Smooth muscle cell (in vitro differentiated cells): ENCODE results near the gene ANKRD17. TPM values are rescaled to one million over a fixed set of nuclear protein-coding genes. Genes with fewer than 3 reads are reported as not detected.

Experiments used
- DNase-seq: peaks from one replicate; lab custom pipeline; 2025; ENCODE audit not compliant: unreplicated experiment; lab: John Stamatoyannopoulos, UW
- H2AFZ ChIP-seq: fragments of 200-600 bp; sonication (generic); 2 replicates; pipeline ENCODE4 v1.6.0; 2016; ENCODE audit warnings: antibody characterized with exemption, low read depth, mild to moderate bottlenecking
- H3F3A ChIP-seq: fragments of 200-600 bp; sonication (generic); 2 replicates; pipeline ENCODE4 v1.6.0; 2017; ENCODE audit warnings: antibody characterized with exemption, low read depth
- H3K27ac ChIP-seq: fragments of 200-600 bp; sonication (generic); 2 replicates; pipeline ENCODE4 v1.5.1; 2016; ENCODE audit warnings: low read depth, mild to moderate bottlenecking
- H3K27me3 ChIP-seq: fragments of 200-600 bp; sonication (generic); 2 replicates; pipeline ENCODE4 v1.6.1; 2016; ENCODE audit warnings: low read depth, mild to moderate bottlenecking
- H3K36me3 ChIP-seq: fragments of 200-600 bp; sonication (generic); 2 replicates; pipeline ENCODE4 v1.5.1; 2016; ENCODE audit warnings: low read depth
- H3K4me1 ChIP-seq: fragments of 200-600 bp; sonication (generic); 2 replicates; pipeline ENCODE4 v1.5.1; 2016; ENCODE audit warnings: low read depth
- H3K4me2 ChIP-seq: fragments of 200-600 bp; sonication (generic); 2 replicates; pipeline ENCODE4 v1.6.0; 2016; ENCODE audit warnings: mild to moderate bottlenecking
- H3K4me3 ChIP-seq: fragments of 200-600 bp; sonication (generic); 2 replicates; pipeline ENCODE4 v1.5.1; 2016; ENCODE audit warnings: mild to moderate bottlenecking
- H3K79me2 ChIP-seq: fragments of 200-600 bp; sonication (generic); 2 replicates; pipeline ENCODE4 v1.6.0; 2016; ENCODE audit warnings: low read depth, mild to moderate bottlenecking
- H3K9ac ChIP-seq: fragments of 200-600 bp; sonication (generic); 2 replicates; pipeline ENCODE4 v1.6.0; 2016; ENCODE audit warnings: low read depth
- H3K9me3 ChIP-seq: fragments of 200-600 bp; sonication (generic); replicated peaks from 2 replicates; pipeline ENCODE4 v1.5.1; 2016; ENCODE audit warnings: low read depth
- H4K20me1 ChIP-seq: fragments of 200-600 bp; sonication (generic); 2 replicates; pipeline ENCODE4 v1.6.0; 2016; ENCODE audit warnings: low read depth
- CTCF ChIP-seq: fragments of 200-600 bp; sonication (generic); IDR thresholded peaks from 2 replicates; pipeline ENCODE4 v1.5.1; 2017; ENCODE audit warnings: borderline replicate concordance, mild to moderate bottlenecking, antibody characterized with exemption; ENCODE audit not compliant: insufficient read depth, poor library complexity, severe bottlenecking
- WGBS: methylation state at CpG from one replicate; pipeline ENCODE4 v1.1.7; 2016; ENCODE audit warnings: low lambda C conversion rate; 5-methylcytosine and 5-hydroxymethylcytosine counted together
- polyA plus RNA-seq: library from polyadenylated mRNA; unstranded; fragments of >200 nt; fragmentation: Nextera tagmentation; extraction: Ambion mirVana; gene quantifications from 2 replicates; pipeline ENCODE4 v1.2.1, GENCODE V29; 2016
- total RNA-seq: library from RNA; depleted of rRNA; stranded (reverse); fragments of >200 nt; gene quantifications from 2 replicates; pipeline ENCODE4 v1.2.3, GENCODE V29; 2014

Gene ANKRD17
- total and polyA plus RNA-seq, 2 experiments from 2014 or later, result 29.7 to 58.0 TPM

DNA sequence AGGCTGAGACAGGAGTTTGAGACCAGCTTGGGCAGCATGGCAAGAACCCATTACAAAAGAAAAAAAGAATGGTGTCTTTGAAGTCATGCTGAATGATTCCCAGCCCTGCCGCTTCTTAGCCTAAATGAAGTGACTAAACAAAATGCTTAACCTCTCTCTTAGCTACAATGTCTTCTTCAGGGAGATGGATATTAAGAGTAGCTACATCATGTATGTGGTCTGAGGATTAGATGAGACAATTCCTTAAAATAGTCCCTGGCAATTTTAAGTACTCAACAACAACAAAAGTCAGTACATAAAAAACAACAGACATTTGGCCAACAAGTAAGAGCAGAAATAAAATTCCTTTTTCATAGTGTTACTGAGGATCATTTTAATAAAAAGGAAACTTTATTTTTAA, 124.8 kb downstream of the ANKRD17 start:
- H3K4me2 ChIP-seq, result no peak overlapping the region
- H3K79me2 ChIP-seq, result peaks cover 30% of the 10 kb centered on the region
- DNase-seq, result no peak
- H3K9me3 ChIP-seq, result no peaks in the 10 kb centered on the region
- H3K27me3 ChIP-seq, result no peaks in the 10 kb centered on the region
- no peak for TF ChIP-seq CTCF
- H3K36me3 ChIP-seq, result peaks cover 33% of the 10 kb centered on the region
- no peak overlapping the region for H3K4me3 ChIP-seq
- 100% methylated on average over 1 of the region's 1 CpG for WGBS
- H3F3A ChIP-seq, result no peaks in the 10 kb centered on the region
- no peak overlapping the region for H2AFZ ChIP-seq
- peaks cover 20% of the 10 kb centered on the region for H4K20me1 ChIP-seq
- H3K9ac ChIP-seq, result no peak overlapping the region
- H3K27ac ChIP-seq, result no peak overlapping the region
- H3K4me1 ChIP-seq, result no peaks in the 10 kb centered on the region

DNA sequence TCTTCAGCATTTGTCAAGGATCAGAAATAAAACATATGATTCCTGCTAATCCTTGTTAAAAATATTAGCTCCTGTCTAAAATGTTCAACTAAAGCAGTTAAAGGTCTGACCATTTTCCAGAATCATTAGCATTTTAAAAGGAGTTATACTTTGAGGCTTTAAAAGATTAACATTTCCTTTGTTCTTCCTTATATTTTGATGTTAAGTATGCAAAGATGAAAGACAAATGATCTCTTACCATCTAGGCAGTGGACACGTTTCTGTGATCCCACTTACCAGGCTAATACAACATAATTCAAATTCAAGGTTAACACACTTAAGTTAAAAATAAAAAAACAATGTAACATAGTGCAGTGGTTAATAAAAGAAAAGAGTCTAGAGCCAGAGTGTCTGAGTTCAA, 127.3 kb downstream of the ANKRD17 start:
- Histone ChIP-seq H3K4me2 (no peak overlapping the region), H3K27ac (no peak overlapping the region)

DNA sequence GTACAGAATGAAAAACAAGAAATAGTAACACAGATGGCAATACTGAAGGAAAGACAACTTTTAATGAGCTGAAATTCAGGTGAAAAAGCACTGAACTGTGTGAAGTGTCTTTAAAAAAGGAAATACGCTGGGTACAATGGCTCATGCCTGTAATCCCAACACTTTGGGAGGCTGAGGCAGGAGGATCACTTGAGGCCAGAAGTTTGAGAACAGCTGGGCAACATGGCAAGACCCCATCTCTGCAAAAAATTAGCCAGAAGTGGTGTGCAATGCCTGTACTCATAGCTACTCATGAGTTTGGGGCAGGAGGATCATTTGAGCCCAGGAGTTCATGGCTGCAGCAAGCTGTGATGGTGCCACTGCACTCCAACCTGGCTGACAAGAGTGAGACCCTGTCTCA, 129.3 kb downstream of the ANKRD17 start:
- Histone ChIP-seq H3K4me3 (no peak overlapping the region), H3K4me2 (no peak overlapping the region), H3K9me3 (no peaks in the 10 kb centered on the region), H2AFZ (no peak overlapping the region), H4K20me1 (peaks cover 16% of the 10 kb centered on the region), H3K79me2 (peaks cover 15% of the 10 kb centered on the region), H3K36me3 (peaks cover 31% of the 10 kb centered on the region), H3F3A (no peaks in the 10 kb centered on the region), H3K4me1 (no peaks in the 10 kb centered on the region), H3K9ac (no peak overlapping the region), H3K27me3 (no peaks in the 10 kb centered on the region), H3K27ac (no peak overlapping the region)
- no peak for DNase-seq
- no peak for TF ChIP-seq CTCF
- 100% methylated on average over 1 of the region's 1 CpG for WGBS

More for the DNA sequence above, 127.3 kb downstream of the ANKRD17 start:
- Histone ChIP-seq H3K4me3 (no peak overlapping the region), H3K9me3 (no peaks in the 10 kb centered on the region), H3F3A (no peaks in the 10 kb centered on the region), H2AFZ (no peak overlapping the region), H3K4me1 (no peaks in the 10 kb centered on the region), H4K20me1 (peaks cover 25% of the 10 kb centered on the region), H3K36me3 (peaks cover 26% of the 10 kb centered on the region), H3K9ac (no peak overlapping the region), H3K79me2 (peaks cover 28% of the 10 kb centered on the region), H3K27me3 (no peaks in the 10 kb centered on the region)
- no peak for DNase-seq
- TF ChIP-seq CTCF, result no peak
- WGBS, result 76% methylated on average over 1 of the region's 1 CpG

DNA sequence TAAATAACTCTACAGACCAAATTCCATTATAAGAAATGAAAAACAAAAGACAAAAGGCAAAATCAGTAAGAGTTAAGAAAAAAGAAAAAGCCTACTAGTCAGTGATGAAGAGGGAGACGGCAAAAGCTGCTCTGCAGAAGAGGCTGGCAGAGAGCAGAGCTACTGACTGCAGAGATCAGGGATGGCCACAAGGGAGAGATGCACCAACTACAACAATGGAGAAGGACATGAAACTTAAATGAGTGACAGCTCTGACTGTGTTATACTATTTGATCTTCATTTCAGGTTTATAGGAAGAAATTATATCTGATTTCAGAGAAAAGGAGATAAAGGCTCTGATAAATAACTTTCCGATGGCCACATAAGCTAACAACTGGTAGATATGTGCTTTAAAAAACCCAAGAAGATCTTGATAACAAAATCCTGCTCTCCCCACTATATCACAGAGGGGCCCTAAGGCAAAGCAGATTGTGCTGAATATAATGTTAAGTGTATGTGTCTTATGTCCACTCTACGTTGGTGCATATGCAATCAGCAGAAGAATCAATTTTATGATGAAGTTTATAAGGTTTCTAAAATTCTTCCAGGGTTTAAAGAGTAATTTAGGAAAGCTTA, 130.7 kb downstream of the ANKRD17 start:
- peaks cover 20% of the 10 kb centered on the region for H4K20me1 ChIP-seq
- H3K27ac ChIP-seq, result no peak overlapping the region
- H3K4me1 ChIP-seq, result no peaks in the 10 kb centered on the region
- no peak overlapping the region for H3K9ac ChIP-seq
- H3K4me3 ChIP-seq, result no peak overlapping the region
- H3K9me3 ChIP-seq, result no peaks in the 10 kb centered on the region
- H2AFZ ChIP-seq, result no peak overlapping the region
- no peaks in the 10 kb centered on the region for H3F3A ChIP-seq
- no peaks in the 10 kb centered on the region for H3K27me3 ChIP-seq
- peaks cover 18% of the 10 kb centered on the region for H3K79me2 ChIP-seq
- no peak for TF ChIP-seq CTCF
- H3K36me3 ChIP-seq, result peaks cover 41% of the 10 kb centered on the region
- WGBS, result 88% methylated on average over 3 of the region's 3 CpGs
- H3K4me2 ChIP-seq, result no peak overlapping the region
- DNase-seq, result no peak
